Neural progenitor cell (in vitro differentiated cells): ENCODE results near the gene GPR183. TPM values are rescaled to one million over a fixed set of nuclear protein-coding genes. Genes with fewer than 3 reads are reported as not detected.

Experiments used
- DNase-seq: peaks from one replicate; pipeline ENCODE4 v3.0.0-alpha.2; 2016; ENCODE audit warnings: low spot score
- H2AFZ ChIP-seq: fragments of 200-600 bp; sonication (generic); replicated peaks from 2 replicates; pipeline ENCODE4 v1.6.1; 2016; ENCODE audit warnings: antibody characterized with exemption
- H3F3A ChIP-seq: fragments of 200-600 bp; sonication (generic); 2 replicates; pipeline ENCODE4 v1.6.1; 2016; ENCODE audit warnings: antibody characterized with exemption, low read depth
- H3K27ac ChIP-seq: fragments of 200-600 bp; sonication (generic); 2 replicates; pipeline ENCODE4 v1.5.1; 2016; ENCODE audit warnings: mild to moderate bottlenecking
- H3K27me3 ChIP-seq: fragments of 200-600 bp; sonication (generic); 2 replicates; pipeline ENCODE4 v1.6.1; 2016; ENCODE audit warnings: mild to moderate bottlenecking, moderate library complexity
- H3K36me3 ChIP-seq: fragments of 200-600 bp; sonication (generic); 2 replicates; pipeline ENCODE4 v1.5.1; 2016
- H3K4me1 ChIP-seq: fragments of 200-600 bp; sonication (generic); 2 replicates; pipeline ENCODE4 v1.6.1; 2016; ENCODE audit warnings: mixed run types
- H3K4me2 ChIP-seq: fragments of 200-600 bp; sonication (generic); 2 replicates; pipeline ENCODE4 v1.6.1; 2016
- H3K4me3 ChIP-seq: fragments of 200-600 bp; sonication (generic); 2 replicates; pipeline ENCODE4 v1.5.1; 2016
- H3K79me2 ChIP-seq: fragments of 200-600 bp; sonication (generic); 2 replicates; pipeline ENCODE4 v1.6.1; 2016; ENCODE audit warnings: low read depth
- H3K9ac ChIP-seq: fragments of 200-600 bp; sonication (generic); 2 replicates; pipeline ENCODE4 v1.6.1; 2016
- H3K9me3 ChIP-seq: fragments of 200-600 bp; sonication (generic); 2 replicates; pipeline ENCODE4 v1.5.1; 2016; ENCODE audit warnings: low read depth
- H4K20me1 ChIP-seq: fragments of 200-600 bp; sonication (generic); 2 replicates; pipeline ENCODE4 v1.6.1; 2016; ENCODE audit warnings: low read depth
- H3K27ac Mint-ChIP-seq: 3 replicates; pipeline ENCODE4 v1.8.0; 2021; ENCODE audit warnings: mixed read lengths
- H3K27me3 Mint-ChIP-seq: 2 replicates; pipeline ENCODE4 v1.8.0; 2022; ENCODE audit warnings: low read depth, mild to moderate bottlenecking, inconsistent platforms, moderate library complexity, mixed read lengths; ENCODE audit not compliant: insufficient read depth
- H3K36me3 Mint-ChIP-seq: 3 replicates; pipeline ENCODE4 v1.8.0; 2021; ENCODE audit warnings: mixed read lengths
- H3K4me1 Mint-ChIP-seq: 3 replicates; pipeline ENCODE4 v1.8.0; 2021; ENCODE audit warnings: mixed read lengths
- H3K4me3 Mint-ChIP-seq: 3 replicates; pipeline ENCODE4 v1.8.0; 2021; ENCODE audit warnings: mild to moderate bottlenecking, moderate library complexity, mixed read lengths
- H3K9me3 Mint-ChIP-seq: 3 replicates; pipeline ENCODE4 v1.8.0; 2020; ENCODE audit warnings: mixed read lengths
- CTCF ChIP-seq: fragments of 200-600 bp; sonication (generic); IDR thresholded peaks from 2 replicates; pipeline ENCODE4 v1.5.1; 2017; ENCODE audit warnings: antibody characterized with exemption, mild to moderate bottlenecking
- EZH2 ChIP-seq: fragments of 200-600 bp; sonication (generic); IDR thresholded peaks from 2 replicates; pipeline ENCODE4 v1.6.1; 2017; ENCODE audit warnings: antibody characterized with exemption, mild to moderate bottlenecking, moderate library complexity
- EZH2phosphoT487 ChIP-seq: fragments of 200-600 bp; sonication (generic); IDR thresholded peaks from 2 replicates; pipeline ENCODE4 v1.6.1; 2017; ENCODE audit warnings: antibody characterized with exemption
- total RNA-seq: library from RNA; depleted of rRNA; stranded (reverse); fragments of >200 nt; gene quantifications from 2 replicates; pipeline ENCODE4 v1.2.3, GENCODE V29; 2015; ENCODE audit warnings: low replicate concordance

GPR183 gene, protein sequence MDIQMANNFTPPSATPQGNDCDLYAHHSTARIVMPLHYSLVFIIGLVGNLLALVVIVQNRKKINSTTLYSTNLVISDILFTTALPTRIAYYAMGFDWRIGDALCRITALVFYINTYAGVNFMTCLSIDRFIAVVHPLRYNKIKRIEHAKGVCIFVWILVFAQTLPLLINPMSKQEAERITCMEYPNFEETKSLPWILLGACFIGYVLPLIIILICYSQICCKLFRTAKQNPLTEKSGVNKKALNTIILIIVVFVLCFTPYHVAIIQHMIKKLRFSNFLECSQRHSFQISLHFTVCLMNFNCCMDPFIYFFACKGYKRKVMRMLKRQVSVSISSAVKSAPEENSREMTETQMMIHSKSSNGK
- total RNA-seq: not detected in 2 replicates

GRCh38 chr13:99307247-99307646, at the start of gene GPR183:
Gene GPR183 (minus strand): TSS chr13:99307399. CDS start chr13:99296145, 11,254 bp downstream.
- H3K27ac Mint-ChIP-seq: peak within 1 kb of the TSS; percentile 68
- Histone ChIP-seq H4K20me1 (peaks cover 5% of the 10 kb centered on the region), H3K27ac (no peak within 1 kb of the TSS), H3F3A (no peaks in the 10 kb centered on the region), H3K9ac (no peak within 1 kb of the TSS), H3K9me3 (no peaks in the 10 kb centered on the region), H3K4me1 (no peaks in the 10 kb centered on the region), H3K4me3 (no peak within 1 kb of the TSS), H3K79me2 (no peaks in the 10 kb centered on the region), H2AFZ (no peak within 1 kb of the TSS), H3K4me2 (no peak within 1 kb of the TSS), H3K27me3 (no peaks in the 10 kb centered on the region), H3K36me3 (no peaks in the 10 kb centered on the region)
- TF ChIP-seq EZH2 (no peak), CTCF (no peak), EZH2phosphoT487 (no peak)
- no peak within 1 kb of the TSS for H3K4me3 Mint-ChIP-seq
- peaks cover 2% of the 10 kb centered on the region for H3K27me3 Mint-ChIP-seq
- H3K4me1 Mint-ChIP-seq: peaks cover 17% of the 10 kb centered on the region
- peaks cover 10% of the 10 kb centered on the region for H3K36me3 Mint-ChIP-seq
- DNase-seq: no peak
- no peaks in the 10 kb centered on the region for H3K9me3 Mint-ChIP-seq

DNA sequence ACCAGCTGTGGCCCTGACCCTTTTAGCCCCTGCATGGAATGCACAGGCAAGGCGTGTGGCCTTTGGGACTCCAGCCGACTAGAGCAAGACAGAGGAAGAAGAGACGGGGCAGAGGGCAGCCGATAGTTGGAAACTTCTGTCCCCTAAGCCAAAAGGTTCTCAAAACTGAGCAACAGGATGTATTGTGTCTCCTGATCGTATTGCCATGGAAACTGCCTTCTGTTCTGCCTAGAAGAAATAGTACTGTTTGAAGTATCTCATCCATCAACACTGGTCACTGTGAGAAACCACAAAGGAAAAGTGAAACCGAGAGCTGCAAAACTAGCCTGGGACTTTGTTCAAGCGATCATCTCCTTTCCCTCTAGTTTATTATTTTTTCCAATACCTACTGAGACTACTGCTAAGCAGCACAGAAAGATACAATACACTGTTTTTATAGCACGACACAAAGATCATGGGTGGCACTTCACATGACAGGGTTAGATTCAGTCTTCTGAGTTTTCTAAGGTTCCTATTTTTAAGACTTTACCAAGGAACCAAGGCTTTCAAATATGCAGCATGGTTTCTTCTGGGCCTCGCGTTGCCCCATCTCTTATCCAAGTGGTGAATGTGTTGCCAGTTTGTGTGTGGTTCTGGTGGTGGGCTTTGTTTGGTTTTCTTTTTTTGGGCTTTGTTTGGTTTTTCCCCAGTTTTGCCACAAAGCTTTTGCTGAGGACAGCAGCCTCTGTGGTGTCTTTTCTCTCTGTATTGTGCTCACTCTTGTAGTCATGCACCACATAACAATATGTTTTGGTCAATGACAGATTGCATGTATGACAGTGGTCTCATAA, 49.3 kb upstream of the GPR183 start:
- H3K4me1 ChIP-seq: peaks cover 10% of the 10 kb centered on the region
- H3K4me2 ChIP-seq: no peak overlapping the region
- no peak overlapping the region for H3K4me3 ChIP-seq
- TF ChIP-seq EZH2 (no peak), CTCF (no peak), EZH2phosphoT487 (no peak)
- peaks cover 12% of the 10 kb centered on the region for H4K20me1 ChIP-seq
- no peaks in the 10 kb centered on the region for H3K36me3 ChIP-seq
- no peak overlapping the region for H3K9ac ChIP-seq
- H3K27me3 ChIP-seq: no peaks in the 10 kb centered on the region
- no peaks in the 10 kb centered on the region for H3K9me3 Mint-ChIP-seq
- peaks cover 30% of the 10 kb centered on the region for H3K4me1 Mint-ChIP-seq
- no peak for DNase-seq
- H3K9me3 ChIP-seq: no peaks in the 10 kb centered on the region
- H3K27ac Mint-ChIP-seq: no peak overlapping the region
- H3K4me3 Mint-ChIP-seq: no peak overlapping the region
- peaks cover 3% of the 10 kb centered on the region for H3K27me3 Mint-ChIP-seq
- H3K36me3 Mint-ChIP-seq: peaks cover 34% of the 10 kb centered on the region
- H3K79me2 ChIP-seq: no peaks in the 10 kb centered on the region
- H3F3A ChIP-seq: no peaks in the 10 kb centered on the region
- no peak overlapping the region for H2AFZ ChIP-seq
- no peak overlapping the region for H3K27ac ChIP-seq

- no peak overlapping the region for H3K4me2 ChIP-seq
- no peak overlapping the region for H2AFZ ChIP-seq
- no peaks in the 10 kb centered on the region for H3K27me3 ChIP-seq
- peaks cover 10% of the 10 kb centered on the region for H3K4me1 ChIP-seq
- TF ChIP-seq EZH2 (no peak), CTCF (no peak), EZH2phosphoT487 (no peak)
- no peaks in the 10 kb centered on the region for H3F3A ChIP-seq
- Mint-ChIP-seq H3K4me1 (peaks cover 30% of the 10 kb centered on the region), H3K4me3 (no peak overlapping the region), H3K27ac (no peak overlapping the region), H3K27me3 (peaks cover 3% of the 10 kb centered on the region), H3K9me3 (no peaks in the 10 kb centered on the region), H3K36me3 (peaks cover 32% of the 10 kb centered on the region)
- H3K36me3 ChIP-seq: no peaks in the 10 kb centered on the region
- no peaks in the 10 kb centered on the region for H3K79me2 ChIP-seq
- no peak for DNase-seq
- no peak overlapping the region for H3K4me3 ChIP-seq
- no peaks in the 10 kb centered on the region for H3K9me3 ChIP-seq
- no peak overlapping the region for H3K27ac ChIP-seq
- H4K20me1 ChIP-seq: peaks cover 16% of the 10 kb centered on the region
- no peak overlapping the region for H3K9ac ChIP-seq
Measured at GRCh38 chr13:99356012-99356261, 48.7 kb upstream of the GPR183 start.
